ENCODE data around the gene SH3RF1. TPM values are rescaled to one million over a fixed set of nuclear protein-coding genes. Genes with fewer than 3 reads are reported as not detected.

Gene SH3RF1
- total and polyA plus RNA-seq, 2 of the 8 experiments (the other 6 are each of a cell fraction or from before 2014, with no cell fraction given): 6.9 to 15.1 TPM

- Histone ChIP-seq H3K79me2 (ENCODE audit: control insufficient read depth in 1 of 2, insufficient read depth in 2 of 2, low read length in 2 of 2) (no peaks in the 10 kb centered on the region), H4K8ac (ENCODE audit: extremely low read depth, insufficient read depth, low read length) (no peak overlapping the region), H3K23ac (ENCODE audit: insufficient read length) (no peak overlapping the region), H2BK120ac (replicated peaks; ENCODE audit: low read depth, low read length) (no peak overlapping the region), H4K91ac (replicated peaks; ENCODE audit: insufficient read length, low read length) (no peak overlapping the region), H2BK20ac (ENCODE audit: low read length) (no peak overlapping the region), H2AFZ (ENCODE audit: low read length) (no peak overlapping the region), H3K27ac (ENCODE audit: low read depth, low read length) (no peak overlapping the region), H3K79me1 (ENCODE audit: low read depth, low read length) (no peaks in the 10 kb centered on the region), H3K9me3 (ENCODE audit: insufficient read depth in 2 of 2, low read depth in 1 of 2, low read length in 1 of 2) (no peaks in the 10 kb centered on the region), H3K14ac (ENCODE audit: insufficient read length) (no peak overlapping the region), H3K23me2 (ENCODE audit: low read depth, low read length) (no peaks in the 10 kb centered on the region; the same call in 1 of the 2 replicates), H3K4me3 (ENCODE audit: extremely low read depth in 1 of 4, insufficient read depth in 2 of 4, low read depth in 3 of 4, low read length in 4 of 4) (no peak overlapping the region), H3K4me2 (ENCODE audit: insufficient read depth in 1 of 2, low read depth in 2 of 2, low read length in 2 of 2) (no peak overlapping the region), H2BK5ac (ENCODE audit: low read depth, low read length) (no peak overlapping the region), H3K56ac (replicated peaks; ENCODE audit: insufficient read length, low read depth, low read length) (no peak overlapping the region), H4K5ac (ENCODE audit: insufficient read length, low read depth, low read length) (no peak overlapping the region), H3K4me1 (replicated peaks in 1 of 4; ENCODE audit: control insufficient read depth in 3 of 4, insufficient read depth in 4 of 4, low read length in 3 of 4) (peaks cover 0 to 3% (median 0%) of the 10 kb centered on the region in 4 experiments; a peak in 1 of 7 replicates), H3K27me3 (replicated peaks in 1 of 4; ENCODE audit: control insufficient read depth in 3 of 4, extremely low read depth in 1 of 4, insufficient read depth in 3 of 4, low read length in 3 of 4) (no peaks in the 10 kb centered on the region), H3K36me3 (ENCODE audit: control insufficient read depth in 2 of 4, insufficient read depth in 4 of 4, low read length in 3 of 4) (no peaks in the 10 kb centered on the region), H3K4ac (replicated peaks; ENCODE audit: insufficient read length, low read depth, low read length) (no peak overlapping the region), H3K18ac (ENCODE audit: extremely low read depth, low read length) (no peak overlapping the region), H2AK5ac (ENCODE audit: low read depth, low read length) (no peak overlapping the region), H3K9ac (replicated peaks in 1 of 4; ENCODE audit: extremely low read depth in 1 of 4, low read depth in 3 of 4, low read length in 3 of 4) (no peak overlapping the region), H4K20me1 (replicated peaks in 1 of 2; ENCODE audit: control insufficient read depth in 1 of 2, insufficient read depth in 2 of 2, low read length in 2 of 2) (peaks cover 0 to 3% of the 10 kb centered on the region in 2 experiments), H2BK15ac (ENCODE audit: low read length) (no peak overlapping the region), H2BK12ac (ENCODE audit: low read depth, low read length) (no peak overlapping the region)
- CTCF ChIA-PET (ENCODE audit: partially characterized antibody): interaction anchor here (2.0 kb wide), 1 partner anchor 16 kb away, joined by 6 read pairs; no protein-coding TSS in a partner anchor
- POLR2A ChIA-PET (ENCODE audit: partially characterized antibody): no interaction called here
- 78% methylated on average over 2 of the region's 2 CpGs; no CpG with 5 or more reads in 1 of the 2 experiments for WGBS, 2 experiments (ENCODE audit: extremely low coverage in 1 of 2, insufficient coverage in 1 of 2, insufficient read length in 1 of 2, insufficient replicate concordance in 2 of 2, low coverage in 1 of 2, low lambda C conversion rate in 2 of 2, missing lambda C conversion rate in 1 of 2)
- DNase-seq (ENCODE audit: low read depth in 1 of 2, low spot score in 2 of 2): no peak
- FAIRE-seq: no peak
- no peak for TF ChIP-seq RFX5 (IDR thresholded peaks at IDR 0.05; ENCODE audit: borderline replicate concordance, low read depth, low read length)
- TF ChIP-seq PHF8 (conservative IDR thresholded peaks at IDR 0.05; ENCODE audit: low read depth, low read length): no peak
- TF ChIP-seq CHD2 (IDR thresholded peaks at IDR 0.05; ENCODE audit: low read length): no peak
- TF ChIP-seq BACH1 (IDR thresholded peaks at IDR 0.05; ENCODE audit: low read length): no peak
Observed at GRCh38 chr4:169167957-169168858, 102.5 kb downstream of the SH3RF1 start.
